Jurkat, Clone E6-1 (cell line): ENCODE data around the gene GREB1.

Experiments
- DNase-seq: peaks from one replicate; pipeline ENCODE4 v3.0.0-alpha.2; 2011; ENCODE audit warnings: low read depth, low spot score
- H3K4me3 ChIP-seq: 2 replicates; pipeline ENCODE4 v1.5.1; 2011; ENCODE audit warnings: mild to moderate bottlenecking, low read length, control low read depth, moderate library complexity

GREB1 gene

GRCh38 chr2:11553661-11554398, 20.0 kb downstream of the GREB1 start:
- H3K4me3 ChIP-seq: no peak overlapping the region
- no peak for DNase-seq

- no peak overlapping the region for H3K4me3 ChIP-seq
- no peak for DNase-seq
These were observed 20.5 kb downstream of the GREB1 start for GRCh38 chr2:11554399-11554716.

GRCh38 chr2:11556101-11556806, 22.4 kb downstream of the GREB1 start:
- no peak for DNase-seq
- H3K4me3 ChIP-seq: no peak overlapping the region

GRCh38 chr2:11558214-11558886, 24.5 kb downstream of the GREB1 start:
- no peak overlapping the region for H3K4me3 ChIP-seq
- DNase-seq: no peak

GRCh38 chr2:11559066-11559785, 25.4 kb downstream of the GREB1 start:
- no peak overlapping the region for H3K4me3 ChIP-seq
- DNase-seq: no peak

- no peak overlapping the region for H3K4me3 ChIP-seq
- DNase-seq: no peak
These were observed 25.9 kb downstream of the GREB1 start for GRCh38 chr2:11559786-11560155.

- no peak for DNase-seq
- H3K4me3 ChIP-seq: no peak overlapping the region
These were observed 27.0 kb downstream of the GREB1 start for GRCh38 chr2:11560806-11561205.

GRCh38 chr2:11562011-11562410, 28.2 kb downstream of the GREB1 start:
- DNase-seq: no peak

GRCh38 chr2:11562476-11562875, 28.6 kb downstream of the GREB1 start:
- no peak for DNase-seq
- no peak overlapping the region for H3K4me3 ChIP-seq

More at GRCh38 chr2:11562011-11562410, 28.2 kb downstream of the GREB1 start:
- H3K4me3 ChIP-seq: no peak overlapping the region

- H3K4me3 ChIP-seq: no peak overlapping the region
- no peak for DNase-seq
These were observed 30.2 kb downstream of the GREB1 start for GRCh38 chr2:11563784-11564666.

- no peak for DNase-seq
- no peak overlapping the region for H3K4me3 ChIP-seq
These were observed 31.1 kb downstream of the GREB1 start for GRCh38 chr2:11564816-11565567.

GRCh38 chr2:11566383-11566782, 32.5 kb downstream of the GREB1 start:
- no peak for DNase-seq
- no peak overlapping the region for H3K4me3 ChIP-seq

GRCh38 chr2:11567631-11568031, 33.8 kb downstream of the GREB1 start:
- DNase-seq: no peak

GRCh38 chr2:11568436-11568835, 34.6 kb downstream of the GREB1 start:
- no peak for DNase-seq

More at GRCh38 chr2:11567631-11568031, 33.8 kb downstream of the GREB1 start:
- no peak overlapping the region for H3K4me3 ChIP-seq

GRCh38 chr2:11569636-11570035, 35.8 kb downstream of the GREB1 start:
- no peak for DNase-seq

More at GRCh38 chr2:11568436-11568835, 34.6 kb downstream of the GREB1 start:
- H3K4me3 ChIP-seq: no peak overlapping the region

GRCh38 chr2:11571170-11571569, 37.3 kb downstream of the GREB1 start:
- no peak overlapping the region for H3K4me3 ChIP-seq
- no peak for DNase-seq

More at GRCh38 chr2:11569636-11570035, 35.8 kb downstream of the GREB1 start:
- no peak overlapping the region for H3K4me3 ChIP-seq

GRCh38 chr2:11572996-11573395, 39.2 kb downstream of the GREB1 start:
- no peak for DNase-seq
- no peak overlapping the region for H3K4me3 ChIP-seq
